GM12891 (cell line): ENCODE measurements around the gene PLIN1.

ENCODE experiments used
- POLR2AphosphoS5 ChIP-seq: IDR thresholded peaks from 2 replicates; pipeline ENCODE4 v1.6.1; 2011; ENCODE audit warnings: low read depth, low read length, control low read depth
- TAF1 ChIP-seq: IDR thresholded peaks from 2 replicates; pipeline ENCODE4 v1.6.1; 2011; ENCODE audit warnings: low read depth, low read length, control low read depth

- no peak for TF ChIP-seq POLR2AphosphoS5
- no peak for TF ChIP-seq TAF1
These were observed 56.0 kb downstream of the PLIN1 start for GRCh38 chr15:89623165-89623564.
